OCI-LY7 (cell line): ENCODE measurements around the gene ANKRD40. TPM values are rescaled to one million over a fixed set of nuclear protein-coding genes. Genes with fewer than 3 reads are reported as not detected.

Experiments
- BruUV-seq: library from RNA; stranded (reverse); fragments of 400-500 nt; replicated peaks from 2 replicates; lab custom pipeline; 2021; lab: Mats Ljungman, UMichigan
- CTCF ChIA-PET: fragments of 300-600 bp; sonication (Branson Sonifier 250); formaldehyde crosslinking; loops from one replicate; lab custom pipeline; 2022; ENCODE audit warnings: antibody characterized with exemption; ENCODE audit not compliant: unreplicated experiment; lab: Charles Lee
- POLR2A ChIA-PET: fragments of 300-600 bp; sonication (Branson Sonifier 250); formaldehyde crosslinking; loops from one replicate; lab custom pipeline; 2022; ENCODE audit warnings: antibody characterized with exemption; lab: Charles Lee
- DNase-seq: peaks from one replicate; pipeline ENCODE4 v3.0.0-alpha.2; 2015; ENCODE audit warnings: low spot score
- H2AFZ ChIP-seq: fragments of 200-600 bp; sonication (generic), shearing (Covaris generic); 2 replicates; pipeline ENCODE4 v1.6.1; 2014; ENCODE audit warnings: mild to moderate bottlenecking, antibody characterized with exemption, low read length, moderate library complexity
- H3K27ac ChIP-seq: fragments of 200-600 bp; sonication (generic); 2 replicates; pipeline ENCODE4 v1.5.1; 2014; ENCODE audit warnings: mixed run types, low read depth, mild to moderate bottlenecking, moderate library complexity, low read length, inconsistent platforms; ENCODE audit not compliant: poor library complexity, severe bottlenecking
- H3K36me3 ChIP-seq: fragments of 200-600 bp; sonication (generic); 2 replicates; pipeline ENCODE4 v1.6.1; 2014; ENCODE audit warnings: mild to moderate bottlenecking, antibody characterized with exemption, low read length, moderate library complexity, mixed read lengths; ENCODE audit not compliant: insufficient read depth
- H3K4me1 ChIP-seq: fragments of 200-600 bp; sonication (generic); 2 replicates; pipeline ENCODE4 v1.5.1; 2014; ENCODE audit warnings: mild to moderate bottlenecking, low read length; ENCODE audit not compliant: insufficient read depth, poor library complexity, severe bottlenecking
- H3K4me2 ChIP-seq: fragments of 200-600 bp; sonication (generic); 2 replicates; pipeline ENCODE4 v1.6.1; 2014; ENCODE audit warnings: mild to moderate bottlenecking, low read length
- H3K4me3 ChIP-seq: fragments of 200-600 bp; sonication (generic); 2 replicates; pipeline ENCODE4 v1.5.1; 2014; ENCODE audit warnings: mild to moderate bottlenecking, low read depth, low read length; ENCODE audit not compliant: poor library complexity, severe bottlenecking
- H3K79me2 ChIP-seq: fragments of 200-600 bp; sonication (generic); 2 replicates; pipeline ENCODE4 v1.6.1; 2016; ENCODE audit warnings: low read depth, mild to moderate bottlenecking, low read length, moderate library complexity, mixed read lengths; ENCODE audit not compliant: insufficient read depth
- H3K9me2 ChIP-seq: fragments of 200-600 bp; sonication (generic); 2 replicates; pipeline ENCODE4 v1.6.1; 2016; ENCODE audit warnings: mild to moderate bottlenecking, low read length, mixed read lengths; ENCODE audit not compliant: insufficient read depth
- H3K9me3 ChIP-seq: fragments of 200-600 bp; sonication (generic); 2 replicates; pipeline ENCODE4 v1.6.1; 2014; ENCODE audit warnings: mild to moderate bottlenecking, mixed run types, low read length, mixed read lengths
- H4K20me1 ChIP-seq: fragments of 200-600 bp; sonication (generic); 2 replicates; pipeline ENCODE4 v1.6.1; 2014; ENCODE audit warnings: mild to moderate bottlenecking, antibody characterized with exemption, low read length, moderate library complexity, mixed read lengths; ENCODE audit not compliant: insufficient read depth
- EZH2phosphoT487 ChIP-seq: fragments of 200-600 bp; sonication (generic); IDR thresholded peaks from 2 replicates; pipeline ENCODE4 v1.6.1; 2018; ENCODE audit warnings: low read depth, borderline replicate concordance, mild to moderate bottlenecking, mixed run types, antibody characterized with exemption, low read length, moderate library complexity, mixed read lengths
- intact Hi-C: fragments of 100-400 bp; cut with micrococcal nuclease; formaldehyde crosslinking; loops from one replicate; pipeline ENCODE4 v1.10.0; 2022; ENCODE audit not compliant: unreplicated experiment
- small RNA-seq: library from RNA; depleted of rRNA; stranded (forward); fragments of <200 nt; gene quantifications from one replicate; pipeline ENCODE3, GENCODE V24; 2014
- total RNA-seq, 2 experiments: library from RNA; depleted of rRNA in 1 of 2; stranded (reverse); fragments of >200 nt in 1 of 2; shearing (Covaris generic) in 1 of 2; gene quantifications; 2 replicates each; pipeline ENCODE4 v1.2.3, GENCODE V29; 2014 to 2022
- TF ChIP-seq, protein P1 (sequence below): fragments of 200-600 bp; sonication (generic); conservative IDR thresholded peaks from 2 replicates; pipeline ENCODE4 v1.5.1; 2014; ENCODE audit warnings: mild to moderate bottlenecking, antibody characterized with exemption, low read length, moderate library complexity, mixed read lengths

The ANKRD40 gene
- total RNA-seq, 2 experiments from 2014 or later, result 27.7 to 47.9 TPM

DNA sequence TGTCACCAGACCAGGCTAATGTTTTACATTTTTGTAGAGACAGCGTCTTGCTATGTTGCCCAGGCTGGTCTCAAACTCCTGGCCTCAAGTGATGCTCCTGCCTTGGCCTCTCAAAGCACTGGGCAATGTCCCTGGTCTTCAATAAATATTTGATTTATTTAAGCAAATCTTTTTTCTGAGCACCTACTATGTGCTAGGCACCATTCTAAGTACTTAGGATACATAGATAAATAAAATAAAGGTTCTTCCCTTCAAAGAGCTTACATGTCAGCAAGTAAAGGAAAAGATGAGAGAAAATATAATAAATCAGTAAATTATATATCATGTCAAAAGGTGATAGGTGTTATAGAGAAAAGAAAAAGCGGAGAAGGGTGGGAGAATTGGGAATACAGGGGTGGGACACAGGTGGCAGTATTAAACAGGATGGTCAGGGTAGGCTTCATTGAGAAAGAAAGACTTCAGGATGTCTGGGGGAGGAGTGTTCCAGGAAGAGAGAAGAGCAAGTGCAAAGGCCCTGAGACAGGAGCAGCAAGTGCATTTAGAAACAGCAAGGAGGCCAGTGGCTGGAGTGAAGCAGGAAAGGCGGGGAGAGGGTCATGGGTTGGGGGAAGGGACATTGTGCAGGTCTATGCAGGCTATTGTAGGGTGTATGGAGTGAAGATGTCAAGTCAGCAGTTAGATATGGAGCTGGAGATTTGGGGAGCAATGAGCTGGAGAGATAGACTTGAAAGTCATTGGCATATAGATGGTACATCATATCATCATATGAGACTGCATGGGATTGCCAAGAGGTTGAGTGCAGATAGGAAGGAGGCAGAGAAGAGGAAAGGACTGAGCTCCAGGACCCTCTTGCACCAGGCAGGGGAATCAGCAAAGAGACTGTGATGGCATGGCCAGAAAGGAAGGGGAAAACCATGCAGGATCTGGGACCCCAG is 61.7 kb downstream of the ANKRD40 start:
- no TSS peak for BruUV-seq
- Histone ChIP-seq H3K4me1 (no peaks in the 10 kb centered on the region), H3K79me2 (no peaks in the 10 kb centered on the region), H3K4me3 (no peak overlapping the region), H3K9me2 (no peaks in the 10 kb centered on the region), H3K27ac (no peak overlapping the region), H4K20me1 (no peaks in the 10 kb centered on the region), H2AFZ (no peak overlapping the region), H3K9me3 (no peaks in the 10 kb centered on the region), H3K36me3 (no peaks in the 10 kb centered on the region), H3K4me2 (no peak overlapping the region)
- ChIA-PET POLR2A (no interaction called here), CTCF (no interaction called here)
- no peak for DNase-seq
- no peak for TF ChIP-seq EZH2phosphoT487
- TF ChIP-seq, protein P1, sequence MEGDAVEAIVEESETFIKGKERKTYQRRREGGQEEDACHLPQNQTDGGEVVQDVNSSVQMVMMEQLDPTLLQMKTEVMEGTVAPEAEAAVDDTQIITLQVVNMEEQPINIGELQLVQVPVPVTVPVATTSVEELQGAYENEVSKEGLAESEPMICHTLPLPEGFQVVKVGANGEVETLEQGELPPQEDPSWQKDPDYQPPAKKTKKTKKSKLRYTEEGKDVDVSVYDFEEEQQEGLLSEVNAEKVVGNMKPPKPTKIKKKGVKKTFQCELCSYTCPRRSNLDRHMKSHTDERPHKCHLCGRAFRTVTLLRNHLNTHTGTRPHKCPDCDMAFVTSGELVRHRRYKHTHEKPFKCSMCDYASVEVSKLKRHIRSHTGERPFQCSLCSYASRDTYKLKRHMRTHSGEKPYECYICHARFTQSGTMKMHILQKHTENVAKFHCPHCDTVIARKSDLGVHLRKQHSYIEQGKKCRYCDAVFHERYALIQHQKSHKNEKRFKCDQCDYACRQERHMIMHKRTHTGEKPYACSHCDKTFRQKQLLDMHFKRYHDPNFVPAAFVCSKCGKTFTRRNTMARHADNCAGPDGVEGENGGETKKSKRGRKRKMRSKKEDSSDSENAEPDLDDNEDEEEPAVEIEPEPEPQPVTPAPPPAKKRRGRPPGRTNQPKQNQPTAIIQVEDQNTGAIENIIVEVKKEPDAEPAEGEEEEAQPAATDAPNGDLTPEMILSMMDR, result no peak
- intact Hi-C loops, result no loop called here

Small RNA genes lying within 50 kb of the gene (small RNA-seq; reads per million reads assigned to genes)
- gene RF00019, result not detected

Other genes starting within 250 kb of the ANKRD40 start
- gene CHAD, start 239.0 kb downstream of the ANKRD40 start, total RNA-seq (2014; rRNA removed; shearing (Covaris generic)), result not detected in 2 replicates
- not detected in 2 replicates for gene CHAD, start 239.0 kb downstream of the ANKRD40 start, total RNA-seq (2022)
- 22.6 and 25.0 TPM in 2 replicates for gene RSAD1, start 229.1 kb downstream of the ANKRD40 start, total RNA-seq (2014; rRNA removed; shearing (Covaris generic))
- 27.9 and 28.1 TPM in 2 replicates for gene RSAD1, start 229.1 kb downstream of the ANKRD40 start, total RNA-seq (2022)
- gene MYCBPAP, start 199.5 kb downstream of the ANKRD40 start, total RNA-seq (2014; rRNA removed; shearing (Covaris generic)), result 3.0 and 5.0 TPM in 2 replicates
- 6.8 and 7.8 TPM in 2 replicates for gene MYCBPAP, start 199.5 kb downstream of the ANKRD40 start, total RNA-seq (2022)
- 0.28 TPM in 1 of 2 replicates, not detected in the other for gene EPN3, start 175.2 kb downstream of the ANKRD40 start, total RNA-seq (2014; rRNA removed; shearing (Covaris generic))
- 0.11 TPM in 1 of 2 replicates, not detected in the other for gene EPN3, start 175.2 kb downstream of the ANKRD40 start, total RNA-seq (2022)
- gene SPATA20, start 160.7 kb downstream of the ANKRD40 start, total RNA-seq (2014; rRNA removed; shearing (Covaris generic)), result 4.5 and 8.3 TPM in 2 replicates
- gene SPATA20, start 160.7 kb downstream of the ANKRD40 start, total RNA-seq (2022), result 7.9 and 11.5 TPM in 2 replicates
- gene CACNA1G, start 147.2 kb downstream of the ANKRD40 start, total RNA-seq (2014; rRNA removed; shearing (Covaris generic)), result not detected in 2 replicates
- not detected in 2 replicates for gene CACNA1G, start 147.2 kb downstream of the ANKRD40 start, total RNA-seq (2022)
- not detected in 2 replicates for gene ABCC3, start 73.0 kb downstream of the ANKRD40 start, total RNA-seq (2014; rRNA removed; shearing (Covaris generic))
- not detected in 2 replicates for gene ABCC3, start 73.0 kb downstream of the ANKRD40 start, total RNA-seq (2022)
- gene LUC7L3, start 11.7 kb upstream of the ANKRD40 start, total RNA-seq (2014; rRNA removed; shearing (Covaris generic)), result 109 and 190 TPM in 2 replicates
- 190 and 206 TPM in 2 replicates for gene LUC7L3, start 11.7 kb upstream of the ANKRD40 start, total RNA-seq (2022)
- 0.18 TPM in 1 of 2 replicates, not detected in the other for gene ANKRD40CL, start 59.6 kb upstream of the ANKRD40 start, total RNA-seq (2014; rRNA removed; shearing (Covaris generic))
- not detected in 2 replicates for gene ANKRD40CL, start 59.6 kb upstream of the ANKRD40 start, total RNA-seq (2022)
- not detected in 2 replicates for gene WFIKKN2, start 127.7 kb upstream of the ANKRD40 start, total RNA-seq (2014; rRNA removed; shearing (Covaris generic))
- not detected in 2 replicates for gene WFIKKN2, start 127.7 kb upstream of the ANKRD40 start, total RNA-seq (2022)
- gene TOB1, start 158.4 kb upstream of the ANKRD40 start, total RNA-seq (2014; rRNA removed; shearing (Covaris generic)), result 12.7 and 15.2 TPM in 2 replicates
- gene TOB1, start 158.4 kb upstream of the ANKRD40 start, total RNA-seq (2022), result 24.8 and 26.4 TPM in 2 replicates